ENCODE measurements around the gene ZNF423.

ZNF423 gene

DNA sequence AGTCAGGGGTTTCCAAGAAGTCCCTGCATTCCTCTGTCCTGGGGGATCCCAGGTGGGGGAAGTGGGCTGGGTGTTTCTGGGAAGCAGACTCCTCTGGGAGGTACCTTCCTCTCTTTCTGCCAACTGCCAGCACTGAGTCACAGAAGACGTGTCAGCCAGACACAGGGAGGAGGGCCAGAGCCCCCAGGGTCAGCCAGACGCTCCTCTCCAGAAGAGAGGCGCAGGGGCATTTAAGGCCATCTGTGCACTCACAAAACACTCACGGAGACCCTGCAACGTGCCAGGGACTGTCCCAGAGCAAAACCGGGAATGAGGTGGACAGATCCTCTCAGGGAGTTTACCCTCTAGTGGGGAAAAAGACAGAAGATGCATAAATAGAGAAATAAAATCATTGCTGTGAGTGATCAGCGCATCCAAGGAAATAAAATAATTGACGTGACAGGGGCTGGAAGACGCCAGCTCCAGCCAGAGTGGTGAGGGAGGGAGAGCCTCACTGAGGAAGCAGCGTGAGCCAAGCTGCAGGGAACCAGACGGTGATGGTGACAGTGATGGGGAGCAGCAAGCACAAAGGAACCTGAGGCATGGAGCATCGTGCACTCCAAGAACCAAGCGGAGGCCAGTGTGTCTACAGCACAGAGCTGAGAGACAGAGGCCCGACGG lies 105.4 kb downstream of the ZNF423 start:
- DNase-seq (ENCODE audit: low spot score) = no peak

DNA sequence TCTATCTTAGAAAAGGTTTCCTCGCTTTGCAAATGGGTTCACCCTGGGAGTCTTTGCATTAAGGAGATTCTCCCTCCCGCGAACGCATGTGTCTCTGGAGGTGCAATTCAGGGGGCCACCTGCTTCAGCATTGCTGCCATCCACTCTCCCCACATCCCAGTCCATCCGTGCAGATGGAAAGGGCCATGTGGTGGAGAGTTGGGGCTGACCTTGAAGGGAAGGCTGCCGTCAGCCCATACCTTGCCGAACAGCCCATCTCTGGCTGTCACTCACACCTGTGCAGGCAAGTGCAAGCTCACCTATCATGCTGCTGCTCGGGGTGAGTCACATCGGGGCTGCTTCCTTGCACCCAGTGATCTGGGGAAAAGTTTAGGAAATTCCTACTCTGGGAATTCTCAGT lies 106.1 kb downstream of the ZNF423 start:
- DNase-seq (ENCODE audit: low spot score) = no peak

DNA sequence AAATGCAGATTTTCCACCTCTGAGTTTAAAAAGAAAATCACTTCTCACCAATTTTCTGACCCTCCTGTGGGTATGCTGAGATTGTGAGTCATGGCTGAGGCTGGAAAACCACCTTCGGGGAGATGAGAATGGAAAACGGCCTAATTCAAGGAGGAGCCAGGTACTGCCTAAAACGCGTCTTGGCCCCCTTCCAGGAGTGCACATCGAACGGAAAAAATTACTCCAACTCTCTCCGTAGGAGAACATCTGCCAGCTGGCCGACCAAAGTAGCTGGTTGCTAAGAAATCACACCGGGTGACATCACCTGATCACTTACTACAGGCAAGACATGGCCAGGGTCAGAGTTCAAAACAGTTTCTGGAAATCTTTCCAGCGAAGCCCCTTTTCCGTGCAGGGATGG lies 107.6 kb downstream of the ZNF423 start:
- DNase-seq (ENCODE audit: low spot score) = no peak

DNA sequence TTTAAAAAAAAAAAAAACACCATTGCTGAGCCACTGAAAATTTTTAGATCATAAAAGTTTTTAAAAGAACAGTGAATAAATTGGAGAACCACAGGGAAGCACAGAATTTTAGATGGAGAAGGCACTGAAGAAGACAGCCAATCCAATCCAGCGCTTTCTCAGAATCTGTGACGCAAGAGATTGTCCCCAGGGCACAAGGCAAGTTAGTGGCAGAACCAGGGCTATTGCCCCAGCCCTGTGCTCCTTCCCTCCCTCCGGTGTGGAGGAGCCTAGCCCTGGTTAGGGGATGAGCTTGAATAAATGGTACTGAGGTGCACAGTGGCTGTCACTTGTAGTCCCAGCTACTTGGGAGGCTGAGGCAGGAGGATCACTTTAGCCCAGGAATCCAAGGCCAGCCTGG lies 108.3 kb downstream of the ZNF423 start:
- no peak for DNase-seq (ENCODE audit: low spot score)

DNA sequence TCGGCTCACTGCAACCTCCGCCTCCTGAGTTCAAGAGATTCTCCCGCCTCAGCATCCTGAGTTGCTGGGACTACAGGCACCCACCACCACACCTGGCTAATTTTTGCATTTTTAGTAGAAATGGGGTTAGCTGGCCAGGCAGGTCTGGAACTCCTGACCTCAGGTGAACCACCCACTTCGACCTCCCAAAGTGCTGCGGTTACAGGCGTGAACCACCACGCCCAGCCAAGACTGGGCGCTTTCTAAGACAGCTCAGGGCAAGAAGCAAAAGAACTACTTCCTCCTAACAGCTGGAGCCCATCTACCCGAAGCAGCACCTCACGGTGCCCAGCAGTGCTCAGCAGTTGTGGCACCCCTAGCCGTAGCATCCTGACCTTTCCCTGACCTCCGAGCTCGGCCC lies 109.4 kb downstream of the ZNF423 start:
- DNase-seq (ENCODE audit: low spot score) = no peak

DNA sequence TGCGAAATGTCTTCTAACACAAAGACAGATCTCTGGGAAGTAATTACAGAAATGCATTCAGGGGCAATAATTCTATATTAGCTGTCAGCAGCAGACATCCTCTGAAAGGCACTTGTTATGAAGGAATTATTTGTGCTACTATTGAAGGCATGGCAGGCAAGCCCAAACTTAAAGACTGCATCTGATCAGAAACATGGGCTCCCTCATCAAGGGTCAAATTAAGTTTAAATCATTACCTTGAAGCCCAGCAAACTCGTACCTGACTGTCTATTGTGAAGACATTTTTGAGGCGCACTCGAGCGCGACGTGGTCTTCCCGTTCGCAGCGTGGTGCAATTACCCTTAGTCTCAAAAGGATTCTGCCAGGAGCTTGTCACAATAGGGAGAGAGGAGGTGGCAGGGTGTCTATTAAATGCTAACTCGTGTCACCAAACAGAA lies 110.6 kb downstream of the ZNF423 start:
- DNase-seq (ENCODE audit: low spot score) = no peak

DNA sequence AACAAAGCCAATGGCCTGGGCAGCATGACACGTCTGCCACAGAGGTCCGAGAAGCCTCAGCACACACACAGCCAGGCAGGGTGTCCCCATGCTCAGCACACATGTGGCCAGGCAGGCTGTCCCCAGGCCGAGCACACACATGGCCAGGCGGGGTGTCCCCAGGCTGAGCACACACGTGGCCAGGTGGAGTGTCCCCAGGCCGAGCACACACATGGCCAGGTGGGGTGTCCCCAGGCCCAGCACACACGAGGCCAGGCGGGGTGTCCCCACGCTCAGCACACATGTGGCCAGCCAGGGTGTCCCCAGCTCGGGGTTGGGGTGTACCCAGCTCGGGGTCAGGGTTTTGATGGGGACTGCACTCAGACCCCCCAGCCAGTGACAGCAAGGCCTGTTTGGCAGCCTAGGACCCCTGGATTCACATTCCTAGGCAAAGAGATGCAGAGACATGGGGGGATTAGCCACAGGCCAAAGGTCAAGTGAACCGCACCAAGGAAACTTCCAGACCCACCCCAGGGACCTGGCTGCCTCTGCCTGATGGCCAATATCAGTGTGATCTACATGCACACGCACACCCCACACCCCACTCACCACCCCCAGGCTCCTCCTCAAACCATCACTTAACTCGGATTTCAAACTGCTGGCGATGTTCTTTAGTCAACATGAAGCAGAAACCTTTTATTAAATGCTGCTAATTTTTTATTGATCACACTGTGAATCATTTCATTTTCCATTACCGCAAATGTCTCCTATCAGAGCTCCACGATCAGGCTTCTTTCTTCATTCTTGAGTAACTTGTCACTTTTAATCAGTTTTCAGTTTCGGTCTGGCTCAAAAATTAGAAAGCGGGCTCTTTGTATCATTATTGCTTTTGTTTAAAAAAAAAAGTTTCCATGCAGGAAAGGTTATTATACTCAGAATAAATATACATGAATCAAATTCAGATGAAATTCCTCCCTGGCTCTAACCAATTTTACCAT lies 111.4 kb downstream of the ZNF423 start:
- no peak for DNase-seq (ENCODE audit: low spot score)

DNA sequence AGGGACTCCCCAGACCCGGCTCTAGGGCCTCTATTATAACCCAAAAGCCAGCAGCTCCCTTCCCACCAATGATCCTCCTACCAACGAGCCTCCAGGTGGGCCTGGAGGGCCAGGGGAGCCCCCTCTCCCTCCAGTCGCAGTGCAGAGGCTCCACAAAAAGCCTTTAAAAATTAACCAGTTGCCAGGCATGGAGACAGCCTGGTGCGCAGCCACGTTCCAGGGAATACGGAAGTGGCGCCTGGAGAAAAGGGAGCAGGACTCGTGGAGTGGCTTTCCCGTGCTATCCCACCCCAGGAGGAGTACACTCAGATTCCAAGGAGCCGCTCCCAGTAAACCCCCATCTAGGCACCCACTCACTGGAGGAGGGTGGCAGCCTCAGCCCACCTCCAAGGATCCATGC lies 112.3 kb downstream of the ZNF423 start:
- no peak for DNase-seq (ENCODE audit: low spot score)

DNA sequence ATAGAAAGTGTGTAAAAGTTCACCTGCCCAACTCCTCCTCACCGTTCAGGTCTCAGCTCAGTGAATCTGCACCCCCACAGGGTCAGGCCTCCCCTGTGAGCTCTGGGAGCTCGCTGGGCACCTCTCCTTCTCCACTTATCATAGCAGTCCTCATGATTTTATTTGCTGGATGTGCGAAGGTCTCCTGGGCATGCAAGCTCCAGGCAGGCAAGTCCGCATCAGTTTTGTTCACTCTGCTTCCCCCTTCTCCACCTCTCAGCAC lies 112.8 kb downstream of the ZNF423 start:
- DNase-seq (ENCODE audit: low spot score) = no peak

DNA sequence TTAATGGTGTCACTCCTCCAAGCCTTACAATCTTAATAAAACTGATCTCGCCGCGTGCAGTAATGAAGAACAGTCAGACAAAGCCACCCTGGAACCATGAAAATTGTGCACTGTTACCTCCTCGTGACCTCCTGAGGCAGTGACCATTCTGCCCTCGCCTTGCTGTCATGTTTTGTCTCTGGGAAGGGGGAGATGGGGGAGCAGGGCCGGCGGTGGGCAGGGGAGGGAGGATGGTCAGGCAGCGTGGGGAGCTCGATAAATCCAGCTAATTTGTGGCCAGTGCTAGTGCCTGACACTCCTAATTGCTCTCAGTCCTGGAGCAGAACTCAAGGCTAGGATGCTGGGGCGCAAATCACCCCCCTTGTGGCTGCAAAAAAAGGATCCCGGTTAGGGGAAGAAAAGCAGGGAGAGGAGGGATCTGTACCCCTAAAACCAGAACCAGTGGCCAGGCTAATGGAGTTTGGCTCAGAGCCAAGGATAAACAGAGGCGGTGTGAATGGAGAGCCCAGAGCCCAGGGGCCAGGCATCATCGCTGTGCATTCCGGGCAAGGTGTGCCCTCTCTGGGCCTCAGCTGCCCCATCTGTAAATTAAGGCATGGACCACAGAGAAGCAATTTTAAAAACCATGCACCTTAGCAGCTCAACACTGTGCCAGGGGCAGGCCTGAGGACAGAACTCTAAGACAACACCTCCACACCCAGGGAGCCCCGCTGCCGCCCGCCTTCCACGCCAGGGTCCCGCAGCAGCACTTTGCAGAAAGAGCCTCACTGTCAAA lies 113.3 kb downstream of the ZNF423 start:
- DNase-seq (ENCODE audit: low spot score) = no peak

DNA sequence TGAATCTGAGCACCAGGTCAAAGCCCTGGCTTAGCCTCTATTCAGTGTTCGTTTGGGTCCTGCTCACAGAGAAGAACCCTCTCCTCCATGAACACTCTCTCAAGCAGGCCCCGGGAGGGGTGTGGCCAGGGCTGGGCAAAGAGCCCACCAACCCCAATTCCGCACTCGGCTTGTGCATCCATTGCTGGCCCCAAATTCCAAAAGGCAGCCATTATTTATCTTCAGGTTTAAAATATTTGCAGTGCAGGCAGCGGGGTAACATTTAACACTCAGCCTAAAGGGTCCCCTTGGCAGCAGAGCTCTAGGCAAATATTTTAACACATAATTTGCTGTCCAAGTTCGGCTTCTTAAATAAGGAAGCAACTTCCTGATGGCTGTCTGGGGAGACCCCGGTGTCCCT lies 115.7 kb downstream of the ZNF423 start:
- DNase-seq (ENCODE audit: low spot score) = no peak

DNA sequence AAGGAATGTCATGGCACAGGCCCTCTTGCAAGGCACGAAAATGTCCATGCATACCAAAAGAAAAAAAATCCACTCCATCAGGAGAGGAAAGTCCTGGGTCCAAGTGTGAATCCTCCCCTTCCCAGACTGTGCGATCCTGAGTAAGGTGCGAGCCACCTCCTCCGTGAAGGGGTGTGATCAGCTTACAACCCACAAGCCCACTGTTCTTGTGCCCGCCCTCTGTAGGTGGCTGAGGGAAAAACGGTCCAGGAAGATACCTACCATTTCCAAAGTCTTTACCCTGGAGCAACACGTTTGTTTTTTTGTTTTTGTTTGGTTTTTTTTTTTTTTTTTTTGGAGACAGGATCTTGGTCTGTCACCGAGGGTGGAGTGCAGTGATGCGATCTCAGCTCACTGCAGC lies 116.5 kb downstream of the ZNF423 start:
- DNase-seq (ENCODE audit: low spot score) = no peak

DNA sequence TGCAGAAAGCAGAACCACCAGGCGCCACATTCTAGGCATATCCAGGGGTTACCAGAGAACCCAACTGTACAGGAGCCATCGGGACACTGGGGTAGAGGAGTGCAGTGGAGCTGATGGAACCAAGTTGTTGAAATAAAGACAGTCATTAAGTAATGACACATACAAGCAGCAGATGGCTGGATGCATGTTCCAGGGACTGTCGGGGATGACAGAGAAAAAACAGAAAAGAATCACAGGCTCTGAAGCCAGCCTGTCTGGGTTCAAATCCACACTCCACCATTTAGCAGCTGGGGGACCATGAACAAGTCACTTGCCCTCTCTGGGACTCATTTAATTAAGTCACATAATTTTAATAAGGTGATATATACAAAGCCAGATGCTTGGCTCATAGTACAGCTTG lies 117.1 kb downstream of the ZNF423 start:
- DNase-seq (ENCODE audit: low spot score) = no peak

DNA sequence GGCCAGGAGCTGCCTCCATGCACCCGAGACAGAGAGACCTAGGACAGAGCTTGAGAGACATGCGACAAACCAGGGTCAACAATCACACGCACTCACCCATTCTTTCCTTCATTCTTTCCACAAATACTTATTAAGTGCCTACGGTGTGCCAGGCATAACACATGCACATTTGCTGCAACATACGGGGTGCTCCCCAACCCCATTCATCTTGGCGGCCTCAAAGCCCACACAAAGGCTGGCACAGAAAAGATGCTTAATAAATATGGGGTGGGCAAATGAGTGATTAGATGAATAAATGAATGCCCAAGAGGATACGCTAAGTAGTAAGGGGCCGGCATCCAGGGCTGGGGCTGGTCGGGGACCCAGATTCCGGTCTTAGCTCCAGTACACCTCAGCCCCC lies 117.9 kb downstream of the ZNF423 start:
- DNase-seq (ENCODE audit: low spot score) = no peak

DNA sequence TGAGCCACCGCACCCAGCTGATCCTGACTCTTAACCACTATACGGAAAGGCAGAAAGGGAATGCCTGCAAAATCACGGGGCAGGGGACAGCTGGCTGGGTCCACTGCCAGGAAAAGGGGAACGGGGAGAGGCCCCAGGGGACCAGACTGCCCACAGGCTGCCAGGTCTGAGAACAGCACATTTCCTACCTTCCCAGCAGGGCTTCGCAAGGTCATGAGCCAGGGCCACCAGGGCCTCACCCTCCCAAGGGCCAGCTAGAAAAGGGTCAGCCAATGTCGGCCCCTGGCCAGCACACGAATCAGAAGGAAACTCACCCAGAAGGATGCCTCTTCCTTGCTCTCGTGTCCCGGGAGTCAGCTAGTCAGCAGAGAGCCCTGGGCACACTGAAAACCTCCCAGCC lies 118.4 kb downstream of the ZNF423 start:
- no peak for DNase-seq (ENCODE audit: low spot score)

DNA sequence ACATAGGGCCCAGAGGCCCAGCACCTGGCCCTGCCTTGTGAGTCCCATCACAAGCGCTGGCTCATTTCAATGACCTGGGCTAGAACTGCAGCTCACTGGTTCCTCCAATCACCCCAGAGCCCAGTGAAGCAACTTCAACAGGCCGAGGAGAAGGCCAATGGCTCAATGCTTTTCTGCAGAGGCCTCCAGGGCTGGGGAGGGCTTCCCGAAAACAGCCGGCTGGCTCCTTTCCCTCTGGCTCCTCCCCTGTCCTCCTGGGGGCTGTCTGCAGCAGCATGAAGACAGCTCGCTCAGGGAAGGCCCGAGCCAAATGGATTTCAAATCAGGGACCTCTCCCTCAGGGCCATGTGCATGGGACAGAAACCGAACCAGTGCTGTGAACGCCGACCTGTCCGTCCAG lies 121.6 kb downstream of the ZNF423 start:
- DNase-seq (ENCODE audit: low spot score) = no peak

DNA sequence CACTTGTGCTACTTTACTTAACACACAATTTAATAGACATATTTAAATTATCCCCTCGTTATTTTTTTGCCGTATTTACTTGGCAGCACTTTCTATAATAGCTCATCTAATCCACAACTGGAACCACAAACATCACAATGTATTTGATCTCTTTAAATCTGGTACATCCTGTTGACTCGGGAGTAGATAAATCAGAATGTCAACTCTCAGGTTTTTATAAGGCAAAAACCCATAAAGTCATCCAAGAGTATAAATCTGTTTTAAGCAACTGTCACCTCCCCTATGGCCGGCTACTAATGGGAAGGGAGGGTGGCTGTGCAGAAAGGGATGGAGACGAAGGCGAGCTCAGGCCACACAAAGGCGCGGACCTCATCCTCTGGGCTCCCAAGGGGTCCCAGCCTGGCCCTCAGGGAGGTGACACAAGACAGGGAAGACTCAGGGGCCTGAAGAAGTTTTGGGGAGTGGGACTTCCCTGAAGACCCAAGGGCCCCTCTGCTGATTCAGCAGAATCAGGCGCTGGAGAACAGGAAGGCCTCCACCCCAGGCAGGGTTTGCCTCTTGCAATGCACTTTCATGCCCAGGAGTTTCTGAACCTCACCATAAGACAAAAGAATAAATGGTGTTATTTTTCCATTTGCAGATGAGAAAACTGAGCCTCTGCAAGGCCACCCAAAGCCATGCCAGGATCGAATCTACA lies 122.5 kb downstream of the ZNF423 start:
- no peak for DNase-seq (ENCODE audit: low spot score)

DNA sequence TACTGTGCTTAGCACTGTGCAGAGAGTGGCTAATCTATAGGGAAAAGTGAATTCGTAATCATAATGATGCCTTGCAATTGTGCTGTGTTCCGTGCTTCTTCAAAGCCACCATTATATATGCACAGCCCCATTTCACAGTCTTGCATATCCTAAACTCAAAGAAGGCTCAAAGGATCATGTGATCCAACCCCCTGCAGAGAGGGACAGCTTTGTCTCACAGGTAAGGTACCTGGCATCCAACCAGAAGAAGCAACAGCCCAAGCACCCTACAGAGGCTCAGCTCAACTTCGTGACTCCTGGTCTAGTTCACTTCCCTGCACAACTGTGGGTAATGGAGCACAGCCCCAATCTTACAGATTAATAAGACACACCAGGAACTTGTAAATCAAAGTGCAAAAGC lies 124.0 kb downstream of the ZNF423 start:
- no peak for DNase-seq (ENCODE audit: low spot score)

DNA sequence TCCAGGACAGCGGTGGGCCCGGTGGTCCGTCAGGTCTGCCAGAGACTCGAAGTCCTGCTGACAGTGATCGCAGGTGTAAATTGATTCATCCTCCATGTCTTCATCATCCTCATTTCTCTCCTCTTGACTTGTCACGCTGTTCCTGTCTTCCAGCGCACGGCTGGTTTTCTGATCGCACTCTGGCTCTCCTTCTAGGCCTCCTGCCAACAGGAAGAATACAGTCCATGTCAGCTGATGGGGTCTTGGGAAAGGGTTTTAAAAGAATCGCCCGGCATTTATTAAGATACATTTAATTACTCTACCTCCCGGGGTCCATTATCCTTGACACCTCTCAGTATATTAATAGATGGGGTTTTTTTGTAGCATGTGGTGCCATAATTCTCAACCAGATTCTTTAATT lies 125.1 kb downstream of the ZNF423 start:
- no peak for DNase-seq (ENCODE audit: low spot score)

DNA sequence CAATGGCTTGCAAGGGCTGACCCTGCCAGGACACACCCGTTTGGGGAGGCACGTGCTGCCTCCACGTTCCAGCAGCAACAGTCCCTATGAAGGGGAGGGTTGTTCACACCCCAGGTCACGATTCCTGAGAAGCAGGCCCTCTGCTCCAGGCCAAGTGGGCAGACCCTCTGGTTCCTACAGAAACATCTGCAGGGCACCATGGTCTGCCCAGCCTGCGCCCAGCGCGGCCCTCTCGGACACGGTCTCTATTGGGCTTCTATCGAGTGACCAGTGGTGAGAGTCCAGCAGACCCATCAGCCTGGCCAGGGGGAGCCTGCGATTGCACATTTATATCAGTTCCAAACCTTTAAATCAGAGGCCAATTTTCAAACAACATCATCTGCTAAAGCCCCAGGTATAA lies 128.3 kb downstream of the ZNF423 start:
- no peak for DNase-seq (ENCODE audit: low spot score)

DNA sequence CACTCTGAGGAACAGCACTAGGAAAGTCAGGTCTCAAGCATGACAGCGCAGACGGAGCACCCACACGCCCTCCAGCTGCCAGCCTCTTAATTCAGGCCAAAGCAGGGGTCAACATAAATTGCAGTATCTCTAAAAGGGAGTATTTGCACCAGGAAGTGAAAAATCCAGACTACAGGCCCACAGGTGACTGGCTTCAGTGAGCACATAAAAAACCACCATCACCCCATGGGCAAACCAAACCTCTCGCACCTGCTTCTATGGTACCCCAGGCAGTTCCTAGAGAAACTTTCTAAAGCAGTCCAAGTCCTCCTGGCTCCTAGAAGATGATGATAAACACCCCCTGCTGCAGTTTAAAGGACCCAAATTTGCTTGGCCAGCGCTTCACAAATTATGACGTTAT lies 129.8 kb downstream of the ZNF423 start:
- DNase-seq (ENCODE audit: low spot score) = no peak

DNA sequence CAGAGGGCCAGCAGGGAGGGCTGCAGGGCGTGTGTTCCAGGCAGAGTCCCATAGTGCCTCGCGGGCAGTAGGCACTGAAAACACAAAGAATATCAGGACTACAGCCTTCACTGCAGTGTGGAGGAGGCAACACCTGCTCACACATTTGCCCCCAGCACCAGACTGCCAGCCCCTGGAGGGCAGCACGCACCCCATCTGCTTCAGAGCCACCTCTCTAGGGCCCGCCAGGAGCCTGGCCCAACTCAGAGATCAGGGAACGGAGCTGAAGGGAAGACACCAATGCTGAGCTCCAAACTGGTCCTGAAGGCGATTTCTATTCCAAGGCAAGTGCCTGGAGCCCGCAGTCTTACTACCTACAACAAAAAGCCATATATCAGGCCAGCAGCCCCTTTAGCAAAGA lies 130.3 kb downstream of the ZNF423 start:
- no peak for DNase-seq (ENCODE audit: low spot score)
